GM20000 (cell line): ENCODE results near the gene ZNF69.
A peak's percentile ranks its signal among the peaks of the same experiment; 100 is the strongest.
"Not testable (repeated sequence)": the region's sequence is repeated elsewhere in the genome, so short reads cannot be mapped to it uniquely, and the experiment has no call there.

ENCODE experiments used
- DNase-seq: peaks from one replicate; pipeline ENCODE4 v3.0.0; 2012; ENCODE audit warnings: low spot score
- TF ChIP-seq, protein P1 (sequence below): IDR thresholded peaks from 2 replicates; pipeline ENCODE4 v1.5.1; 2012; ENCODE audit warnings: mild to moderate bottlenecking, control low read depth; ENCODE audit errors: extremely low read depth, missing control alignments

Gene ZNF69

DNA sequence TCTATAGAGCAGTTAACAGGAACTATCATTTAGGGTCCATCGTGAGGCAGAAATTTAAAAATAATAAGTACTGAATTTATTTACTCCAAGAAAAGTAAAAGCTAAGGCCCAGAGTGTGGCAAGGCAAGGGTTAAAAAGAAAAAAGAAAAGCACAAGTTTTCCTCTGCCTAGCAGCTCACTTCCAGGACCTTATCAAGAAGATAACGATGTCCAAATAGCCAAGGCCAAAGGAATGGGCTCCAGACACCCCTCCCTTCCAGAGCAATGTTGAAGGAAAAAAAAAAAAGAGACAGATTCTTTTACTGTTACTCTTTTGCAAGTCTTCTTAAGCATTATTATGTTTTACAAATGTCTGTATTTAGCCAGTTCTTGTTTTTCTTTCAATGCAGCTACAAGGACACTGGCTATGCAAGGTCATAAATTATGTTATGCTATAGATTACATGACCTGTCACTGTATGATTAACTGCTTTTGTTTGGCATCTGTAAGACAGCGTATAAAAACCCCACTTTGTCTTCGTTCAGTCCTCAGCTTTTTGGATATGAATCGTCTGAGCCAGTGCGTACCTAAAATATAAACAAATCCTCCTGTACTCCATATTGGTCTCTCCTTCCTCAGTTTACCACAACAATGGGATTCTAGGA lies 34.4 kb downstream of the ZNF69 start:
- no peak for DNase-seq
- TF ChIP-seq, protein P1, sequence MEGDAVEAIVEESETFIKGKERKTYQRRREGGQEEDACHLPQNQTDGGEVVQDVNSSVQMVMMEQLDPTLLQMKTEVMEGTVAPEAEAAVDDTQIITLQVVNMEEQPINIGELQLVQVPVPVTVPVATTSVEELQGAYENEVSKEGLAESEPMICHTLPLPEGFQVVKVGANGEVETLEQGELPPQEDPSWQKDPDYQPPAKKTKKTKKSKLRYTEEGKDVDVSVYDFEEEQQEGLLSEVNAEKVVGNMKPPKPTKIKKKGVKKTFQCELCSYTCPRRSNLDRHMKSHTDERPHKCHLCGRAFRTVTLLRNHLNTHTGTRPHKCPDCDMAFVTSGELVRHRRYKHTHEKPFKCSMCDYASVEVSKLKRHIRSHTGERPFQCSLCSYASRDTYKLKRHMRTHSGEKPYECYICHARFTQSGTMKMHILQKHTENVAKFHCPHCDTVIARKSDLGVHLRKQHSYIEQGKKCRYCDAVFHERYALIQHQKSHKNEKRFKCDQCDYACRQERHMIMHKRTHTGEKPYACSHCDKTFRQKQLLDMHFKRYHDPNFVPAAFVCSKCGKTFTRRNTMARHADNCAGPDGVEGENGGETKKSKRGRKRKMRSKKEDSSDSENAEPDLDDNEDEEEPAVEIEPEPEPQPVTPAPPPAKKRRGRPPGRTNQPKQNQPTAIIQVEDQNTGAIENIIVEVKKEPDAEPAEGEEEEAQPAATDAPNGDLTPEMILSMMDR = no peak

DNA sequence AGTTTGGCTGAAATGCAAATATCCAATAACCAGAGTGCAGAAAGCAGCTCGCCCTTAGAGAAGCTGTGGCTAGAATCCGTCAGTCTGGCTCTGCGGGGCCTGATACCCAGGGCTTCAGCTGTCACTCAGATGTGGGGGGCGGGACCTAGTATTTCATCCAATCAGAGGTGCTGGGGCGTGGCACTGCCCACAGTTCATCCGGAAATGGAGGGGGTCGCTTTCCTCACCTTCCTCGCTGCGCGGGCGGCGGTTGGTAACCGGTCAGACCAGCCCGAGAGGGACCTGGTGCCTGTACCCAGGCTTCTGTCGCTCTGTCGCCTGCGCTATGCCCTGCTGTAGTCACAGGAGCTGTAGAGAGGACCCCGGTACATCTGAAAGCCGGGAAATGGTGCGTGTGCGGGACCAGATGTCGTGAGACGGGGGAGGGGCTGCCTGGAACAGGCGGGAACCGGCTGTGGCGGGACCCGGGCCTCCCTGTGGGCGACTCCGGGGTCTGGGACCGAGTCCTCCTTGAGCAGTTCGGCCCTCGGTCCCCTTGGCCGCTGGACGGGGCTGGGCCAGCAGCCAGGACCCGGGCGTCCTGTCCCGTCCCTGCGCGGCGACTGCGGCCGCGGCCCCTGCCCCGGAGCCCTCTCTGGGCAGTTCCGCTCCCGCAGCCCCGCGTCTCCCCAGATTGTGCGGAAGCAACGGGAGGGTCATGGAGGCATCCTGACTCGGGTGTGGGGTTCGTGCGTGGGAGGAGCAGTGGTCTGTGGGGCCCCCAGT lies 37.5 kb downstream of the ZNF69 start, which contains the start of gene ZNF700:
Gene ZNF700, plus strand, starts transcription at position 222 of the 765 bp plus-strand sequence. Its CDS starts 104 bp downstream, at position 326.
- peak; percentile 94 for DNase-seq
- TF ChIP-seq, protein P1 = no peak

DNA sequence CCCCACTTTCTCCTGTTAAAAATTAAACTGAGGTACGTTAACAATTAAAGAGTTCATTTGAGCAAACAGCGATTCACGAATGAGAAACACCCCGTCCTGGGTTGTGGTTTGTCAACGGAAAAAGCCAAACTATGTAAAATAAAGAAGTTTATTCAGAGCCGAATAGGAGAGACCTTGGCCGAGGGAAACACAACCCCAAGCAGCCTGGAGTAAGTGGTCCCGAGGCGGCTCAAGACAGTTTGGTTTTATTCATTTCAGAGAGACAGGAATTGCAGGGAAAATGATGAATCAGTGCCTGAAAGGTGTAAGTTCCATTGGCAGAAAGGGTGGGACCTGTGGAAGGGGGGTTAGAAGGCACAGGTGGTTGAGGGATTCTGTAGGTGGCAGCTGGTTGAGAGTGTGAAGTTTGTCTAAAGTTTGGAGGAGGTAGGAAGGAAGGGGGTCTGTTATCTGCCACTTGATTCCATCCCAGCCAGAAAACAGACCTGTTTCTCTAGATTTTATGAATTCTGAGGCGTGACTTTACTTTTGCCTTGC lies 38.1 kb downstream of the ZNF69 start:
- not testable (repeated sequence) for DNase-seq

DNA sequence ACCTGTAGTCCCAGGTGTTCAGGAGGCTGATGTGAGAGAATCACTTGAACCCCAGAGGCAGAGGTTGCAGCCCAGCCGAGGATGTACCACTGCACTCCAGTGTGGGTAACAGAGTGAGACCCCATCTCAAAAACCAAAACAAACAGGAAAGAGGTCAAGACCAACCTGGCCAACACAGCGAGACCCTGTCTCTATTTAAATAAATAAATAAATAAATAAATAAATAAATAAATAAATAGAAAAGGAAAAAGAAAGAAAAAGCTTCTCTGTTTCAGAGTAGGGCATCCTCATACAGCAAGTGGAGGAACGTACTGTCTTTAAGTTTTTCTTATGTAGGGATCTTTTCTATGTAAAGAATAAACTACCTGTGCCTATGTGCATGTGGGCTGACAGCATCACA lies 39.6 kb downstream of the ZNF69 start:
- no peak for DNase-seq
- TF ChIP-seq, protein P1 = no peak

DNA sequence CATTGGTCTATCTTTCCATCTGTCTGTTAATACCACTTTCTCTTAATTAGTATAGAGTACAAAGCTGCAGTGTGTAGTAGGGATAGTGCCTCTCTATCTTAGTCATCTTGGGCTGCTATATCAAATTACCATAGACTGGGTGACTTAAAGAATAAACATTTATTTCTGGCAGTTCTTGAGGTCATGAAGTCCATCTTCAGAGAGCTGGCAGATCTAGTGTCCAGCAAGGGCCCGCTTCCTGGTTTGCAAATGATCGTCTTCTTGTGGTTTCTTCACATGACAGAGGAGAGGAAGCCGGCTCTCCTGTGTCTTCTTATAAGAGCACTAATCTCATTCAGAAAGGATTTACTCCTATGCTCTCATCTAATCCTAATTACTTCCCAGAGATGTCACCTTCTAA lies 43.5 kb downstream of the ZNF69 start:
- no peak for DNase-seq
- TF ChIP-seq, protein P1 = no peak

DNA sequence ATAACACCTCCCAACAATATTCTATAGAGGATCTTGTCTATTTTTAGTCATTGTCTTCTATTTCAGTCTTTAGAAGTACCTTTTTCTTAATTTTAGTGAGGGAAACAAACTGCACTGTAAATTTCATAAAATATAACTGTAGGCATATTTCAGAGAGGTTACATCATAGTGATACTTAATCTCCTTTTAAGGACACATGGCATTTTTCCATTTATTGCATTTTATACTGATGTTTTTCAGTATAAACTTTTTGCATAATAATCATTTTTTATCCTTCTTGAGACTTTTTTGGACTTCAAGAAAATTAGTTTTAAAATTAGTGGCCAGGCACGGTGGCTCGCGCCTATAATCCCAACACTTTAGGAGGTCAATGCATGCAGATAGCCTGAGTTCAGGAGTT lies 43.9 kb downstream of the ZNF69 start:
- TF ChIP-seq, protein P1 = no peak
- DNase-seq = no peak

DNA sequence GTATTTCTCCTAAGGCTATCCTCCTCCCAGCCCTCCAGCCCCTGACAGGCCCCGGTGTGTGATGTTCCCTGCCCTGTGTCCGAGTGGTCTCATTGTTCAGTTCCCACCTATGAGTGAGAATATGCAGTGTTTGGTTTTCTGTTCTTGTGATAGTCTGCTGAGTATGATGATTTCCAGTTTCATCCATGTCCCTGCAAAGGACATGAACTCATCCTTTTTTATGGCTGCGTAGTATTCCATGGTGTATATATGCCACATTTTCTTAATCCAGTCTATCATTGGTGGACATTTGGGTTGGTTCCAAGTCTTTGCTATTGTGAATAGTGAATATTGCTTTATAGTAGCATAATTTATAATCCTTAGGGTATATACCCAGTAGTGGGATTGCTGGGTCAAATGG lies 48.2 kb downstream of the ZNF69 start:
- DNase-seq = not testable (repeated sequence)

DNA sequence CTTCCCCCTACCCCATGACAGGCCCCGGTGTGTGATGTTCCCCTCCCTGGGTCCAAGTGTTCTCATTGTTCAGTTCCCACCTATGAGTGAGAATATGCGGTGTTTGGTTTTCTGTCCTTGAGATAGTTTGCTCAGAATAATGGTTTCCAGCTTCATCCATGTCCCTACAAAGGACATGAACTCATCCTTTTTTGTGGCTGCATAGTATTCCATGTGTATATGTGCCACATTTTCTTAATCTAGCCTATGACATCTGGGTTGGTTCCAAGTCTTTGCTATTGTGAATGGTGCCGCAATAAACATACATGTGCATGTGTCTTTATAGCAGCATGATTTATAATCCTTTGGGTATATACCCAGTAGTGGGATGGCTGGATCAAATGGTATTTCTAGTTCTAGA lies 50.8 kb downstream of the ZNF69 start:
- DNase-seq = not testable (repeated sequence)

DNA sequence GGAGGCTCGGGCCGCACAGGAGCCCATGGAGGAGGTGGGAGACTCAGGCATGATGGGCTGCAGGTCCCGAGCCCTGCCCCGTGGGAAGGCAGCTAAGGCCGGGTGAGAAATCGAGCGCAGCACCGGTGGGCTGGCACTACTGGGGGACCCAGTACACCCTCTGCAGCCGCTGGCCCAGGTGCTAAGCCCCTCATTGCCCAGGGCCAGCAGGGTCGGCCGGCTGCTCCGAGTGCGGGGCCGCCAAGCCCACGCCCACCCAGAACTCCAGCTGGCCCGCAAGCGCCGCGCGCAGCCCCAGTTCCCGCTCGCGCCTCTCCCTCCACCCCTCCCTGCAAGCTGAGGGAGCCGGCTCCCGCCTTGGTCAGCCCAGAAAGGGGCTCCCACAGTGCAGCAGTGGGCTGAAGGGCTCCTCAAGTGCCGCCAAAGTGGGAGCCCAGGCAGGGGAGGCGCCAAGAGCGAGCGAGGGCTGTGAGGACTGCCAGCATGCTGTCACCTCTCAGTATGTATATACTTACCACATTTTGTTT lies 53.8 kb downstream of the ZNF69 start:
- not testable (repeated sequence) for DNase-seq
